Measurements from ENCODE around the gene MGARP.

GRCh38 chr4:139275281-139275735, 4.7 kb downstream of the MGARP start:
- TF ChIP-seq CTCF (IDR thresholded peaks at IDR 0.05; ENCODE audit: poor library complexity, severe bottlenecking) (no peak), TAF1 (IDR thresholded peaks at IDR 0.05; ENCODE audit: low read depth) (no peak), EZH2 (IDR thresholded peaks at IDR 0.05; ENCODE audit: borderline replicate concordance, insufficient read depth, low read length, poor library complexity, severe bottlenecking) (no peak)
- TF ChIP-seq, protein P1, sequence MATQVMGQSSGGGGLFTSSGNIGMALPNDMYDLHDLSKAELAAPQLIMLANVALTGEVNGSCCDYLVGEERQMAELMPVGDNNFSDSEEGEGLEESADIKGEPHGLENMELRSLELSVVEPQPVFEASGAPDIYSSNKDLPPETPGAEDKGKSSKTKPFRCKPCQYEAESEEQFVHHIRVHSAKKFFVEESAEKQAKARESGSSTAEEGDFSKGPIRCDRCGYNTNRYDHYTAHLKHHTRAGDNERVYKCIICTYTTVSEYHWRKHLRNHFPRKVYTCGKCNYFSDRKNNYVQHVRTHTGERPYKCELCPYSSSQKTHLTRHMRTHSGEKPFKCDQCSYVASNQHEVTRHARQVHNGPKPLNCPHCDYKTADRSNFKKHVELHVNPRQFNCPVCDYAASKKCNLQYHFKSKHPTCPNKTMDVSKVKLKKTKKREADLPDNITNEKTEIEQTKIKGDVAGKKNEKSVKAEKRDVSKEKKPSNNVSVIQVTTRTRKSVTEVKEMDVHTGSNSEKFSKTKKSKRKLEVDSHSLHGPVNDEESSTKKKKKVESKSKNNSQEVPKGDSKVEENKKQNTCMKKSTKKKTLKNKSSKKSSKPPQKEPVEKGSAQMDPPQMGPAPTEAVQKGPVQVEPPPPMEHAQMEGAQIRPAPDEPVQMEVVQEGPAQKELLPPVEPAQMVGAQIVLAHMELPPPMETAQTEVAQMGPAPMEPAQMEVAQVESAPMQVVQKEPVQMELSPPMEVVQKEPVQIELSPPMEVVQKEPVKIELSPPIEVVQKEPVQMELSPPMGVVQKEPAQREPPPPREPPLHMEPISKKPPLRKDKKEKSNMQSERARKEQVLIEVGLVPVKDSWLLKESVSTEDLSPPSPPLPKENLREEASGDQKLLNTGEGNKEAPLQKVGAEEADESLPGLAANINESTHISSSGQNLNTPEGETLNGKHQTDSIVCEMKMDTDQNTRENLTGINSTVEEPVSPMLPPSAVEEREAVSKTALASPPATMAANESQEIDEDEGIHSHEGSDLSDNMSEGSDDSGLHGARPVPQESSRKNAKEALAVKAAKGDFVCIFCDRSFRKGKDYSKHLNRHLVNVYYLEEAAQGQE (IDR thresholded peaks at IDR 0.05; ENCODE audit: borderline replicate concordance), result no peak
